OCI-LY3 (cell line): ENCODE data around the gene CTNNBIP1.
"Not testable (repeated sequence)": the region's sequence is repeated elsewhere in the genome, so short reads cannot be mapped to it uniquely, and the experiment has no call there.

Experiments
- CTCF ChIP-seq: fragments of 200-600, 300-600 bp; sonication (generic); IDR thresholded peaks from 2 replicates; pipeline ENCODE4 v1.5.1; 2014; ENCODE audit warnings: antibody characterized with exemption, low read length, low read depth
- EZH2phosphoT487 ChIP-seq: fragments of 200-600 bp; shearing (Covaris generic); IDR thresholded peaks from 2 replicates; pipeline ENCODE4 v1.6.1; 2018; ENCODE audit warnings: antibody characterized with exemption, mixed run types, low read depth

DNA sequence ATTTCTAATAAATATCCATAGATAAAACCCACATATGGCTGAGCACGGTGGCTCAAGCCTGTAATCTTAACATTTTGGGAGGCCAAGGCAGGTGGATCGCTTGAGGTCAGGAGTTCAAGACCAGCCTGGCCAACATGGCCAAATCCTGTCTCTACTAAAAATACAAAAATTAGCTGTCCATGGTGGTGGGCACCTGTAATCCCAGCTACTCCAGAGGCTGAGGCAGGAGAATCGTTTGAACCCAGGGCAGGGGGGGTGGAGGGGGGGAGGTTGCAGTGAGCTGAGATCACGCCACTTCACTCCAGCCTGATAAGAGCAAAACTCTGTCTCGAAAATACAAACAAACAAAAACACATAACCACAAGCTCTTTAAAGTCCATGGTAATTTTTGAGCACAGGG is 104.1 kb downstream of the CTNNBIP1 start:
- not testable (repeated sequence) for TF ChIP-seq CTCF, EZH2phosphoT487
